ENCODE data around the gene FOXC1.

- TF ChIP-seq EZH2 (IDR thresholded peaks at IDR 0.05; ENCODE audit: insufficient read depth, poor library complexity, severe bottlenecking) (no peak), EZH2phosphoT487 (IDR thresholded peaks at IDR 0.05; ENCODE audit: insufficient read depth, low read depth) (no peak)
Observed at GRCh38 chr6:1620504-1621069, 10.9 kb downstream of the FOXC1 start.
